ENCODE measurements around the gene TMEM52. TPM values are rescaled to one million over a fixed set of nuclear protein-coding genes. Genes with fewer than 3 reads are reported as not detected.
A peak's percentile ranks its signal among the peaks of the same experiment; 100 is the strongest.

The TMEM52 gene
- polyA plus RNA-seq, 3 donors: 1.1 to 1.4 (median 1.2) TPM

DNA sequence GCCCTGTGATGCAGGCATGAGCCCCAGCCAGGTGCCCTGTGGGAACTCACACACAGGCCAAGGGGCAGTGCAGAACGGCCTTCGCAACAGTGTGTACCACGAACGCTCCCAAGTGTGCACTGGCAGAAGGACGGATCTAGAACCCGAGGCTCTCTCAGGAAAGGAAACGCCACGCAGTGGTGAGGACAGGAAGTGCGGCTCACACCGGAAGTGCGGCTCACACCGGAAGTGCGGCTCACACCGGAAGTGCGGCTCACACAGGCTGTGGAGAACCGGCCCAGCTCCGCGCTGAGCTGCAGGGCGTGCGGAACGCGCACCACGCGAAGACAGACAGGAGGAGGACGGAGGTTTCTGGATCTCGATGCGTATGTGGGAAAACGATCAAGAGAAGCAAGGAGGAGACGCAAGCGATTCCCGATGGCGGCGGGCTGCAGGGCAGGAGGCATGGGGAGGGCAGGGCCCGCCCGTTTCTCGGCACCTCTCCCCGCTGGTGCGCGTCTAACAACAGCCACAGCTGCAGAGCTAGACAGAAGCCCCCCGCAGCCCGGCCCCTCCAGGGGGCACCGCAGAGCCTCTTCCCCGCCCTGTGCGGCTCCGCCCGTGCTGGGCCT lies 35.9 kb upstream of the TMEM52 start:
- no peak for DNase-seq (ENCODE audit: extremely low read depth in 1 of 11, low read depth in 9 of 11, low spot score in 4 of 11)

GRCh38 chr1:1954015-1954414 lies 34.9 kb upstream of the TMEM52 start:
- DNase-seq (ENCODE audit: extremely low read depth in 1 of 11, low read depth in 9 of 11, low spot score in 4 of 11): no peak

DNA sequence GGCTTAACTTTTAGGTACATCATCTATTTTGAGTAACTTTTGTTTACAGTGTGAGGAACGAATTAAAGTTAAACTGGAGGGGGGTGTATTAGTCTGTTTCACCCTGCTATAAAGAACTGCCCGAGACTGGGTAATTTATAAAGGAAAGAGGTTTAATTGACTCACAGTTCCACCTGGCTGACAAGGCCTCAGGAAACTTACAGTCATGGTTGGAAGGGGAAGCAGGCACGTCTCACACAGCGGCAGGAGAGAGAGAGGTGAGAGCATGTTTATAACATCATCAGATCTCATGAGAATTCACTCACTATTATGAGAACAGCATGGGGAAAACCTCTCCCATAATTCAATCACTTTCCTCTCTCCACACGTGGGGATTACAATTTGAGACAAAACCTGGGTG lies 31.9 kb upstream of the TMEM52 start:
- DNase-seq (ENCODE audit: extremely low read depth in 1 of 11, low read depth in 9 of 11, low spot score in 4 of 11): no peak

GRCh38 chr1:1948783-1949182 lies 29.7 kb upstream of the TMEM52 start:
- DNase-seq (ENCODE audit: extremely low read depth in 1 of 11, low read depth in 9 of 11, low spot score in 4 of 11): no peak

DNA sequence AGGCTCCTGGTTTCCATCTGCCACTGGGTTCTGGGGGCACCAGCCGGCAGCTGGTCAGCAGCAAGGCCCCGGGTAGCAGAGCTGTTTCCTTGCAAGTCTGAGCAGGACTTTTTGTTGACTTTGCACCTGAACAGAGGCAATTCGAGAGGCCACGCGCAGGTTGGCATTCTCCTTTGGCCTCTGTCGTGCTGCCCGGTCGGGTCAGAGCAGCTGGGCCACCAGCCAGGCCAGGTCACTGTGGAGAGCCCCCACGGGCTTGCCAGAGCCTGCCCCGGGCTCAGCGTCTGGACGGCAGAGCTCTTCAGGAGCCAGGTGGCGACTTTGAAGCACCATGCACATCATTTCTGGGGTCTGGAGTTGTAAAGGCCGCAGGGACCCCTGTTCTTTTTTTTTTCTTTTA lies 28.4 kb upstream of the TMEM52 start:
- DNase-seq (ENCODE audit: extremely low read depth in 1 of 11, low read depth in 9 of 11, low spot score in 4 of 11): no peak

DNA sequence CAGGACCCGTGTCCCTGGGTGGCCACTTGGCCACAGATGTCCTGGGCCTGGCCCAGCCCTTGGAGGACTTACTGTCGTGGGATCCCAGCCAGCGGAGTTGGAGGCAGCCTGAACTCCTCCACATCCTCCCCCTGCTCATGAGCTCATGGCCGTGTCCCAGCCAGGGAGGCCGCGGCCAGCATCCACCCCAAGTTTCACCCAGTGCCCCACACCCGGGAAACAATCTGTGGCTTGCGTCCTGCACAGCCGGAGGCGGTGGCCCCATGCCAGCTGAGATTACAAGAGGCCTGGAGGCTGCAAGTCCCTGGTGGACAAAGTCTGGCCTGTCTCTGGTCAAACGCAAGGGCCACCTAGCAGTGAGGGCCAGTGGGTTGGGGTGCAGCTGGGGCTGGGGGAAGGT lies 27.5 kb upstream of the TMEM52 start:
- DNase-seq (ENCODE audit: extremely low read depth in 1 of 11, low read depth in 9 of 11, low spot score in 4 of 11): no peak

- no peak for DNase-seq (ENCODE audit: extremely low read depth in 1 of 11, low read depth in 9 of 11, low spot score in 4 of 11)
These were observed 26.8 kb upstream of the TMEM52 start for GRCh38 chr1:1945782-1946393.

DNA sequence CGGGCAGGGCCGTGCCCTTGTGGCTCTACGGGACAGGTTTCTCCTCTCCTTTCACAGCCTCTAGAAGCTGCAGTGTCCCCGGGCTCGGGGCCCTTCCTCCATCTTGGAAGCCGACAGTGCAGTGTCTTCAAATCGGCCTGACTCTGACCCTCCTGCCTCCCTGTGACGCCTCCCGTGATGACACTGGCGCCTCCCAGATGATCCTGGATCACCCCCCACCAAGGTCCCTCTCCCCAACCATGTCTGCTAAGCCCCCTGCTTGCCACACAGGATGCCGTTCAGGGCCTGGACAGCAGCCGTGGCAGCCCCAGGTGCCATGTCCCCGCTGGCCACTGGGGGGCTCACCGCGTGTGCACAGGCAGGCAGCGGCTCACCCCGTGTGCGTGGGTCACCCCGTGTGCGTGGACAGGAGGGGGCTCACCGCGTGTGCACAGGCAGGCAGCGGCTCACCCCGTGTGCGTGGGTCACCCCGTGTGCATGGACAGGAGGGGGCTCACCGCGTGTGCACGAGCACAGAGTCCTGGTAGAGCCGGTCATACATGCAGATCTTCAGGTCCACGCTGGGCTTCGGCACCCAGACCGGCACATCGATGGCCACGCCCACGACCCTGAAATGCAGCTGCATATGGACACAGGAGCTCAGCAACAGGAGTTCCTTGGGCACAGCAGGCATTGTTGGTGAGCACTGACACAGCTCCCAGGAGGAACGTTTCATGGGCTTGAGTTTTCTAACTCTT lies 24.9 kb upstream of the TMEM52 start:
- DNase-seq (ENCODE audit: extremely low read depth in 1 of 11, low read depth in 9 of 11, low spot score in 4 of 11): peak in 1 of 11 donors; percentile 12

DNA sequence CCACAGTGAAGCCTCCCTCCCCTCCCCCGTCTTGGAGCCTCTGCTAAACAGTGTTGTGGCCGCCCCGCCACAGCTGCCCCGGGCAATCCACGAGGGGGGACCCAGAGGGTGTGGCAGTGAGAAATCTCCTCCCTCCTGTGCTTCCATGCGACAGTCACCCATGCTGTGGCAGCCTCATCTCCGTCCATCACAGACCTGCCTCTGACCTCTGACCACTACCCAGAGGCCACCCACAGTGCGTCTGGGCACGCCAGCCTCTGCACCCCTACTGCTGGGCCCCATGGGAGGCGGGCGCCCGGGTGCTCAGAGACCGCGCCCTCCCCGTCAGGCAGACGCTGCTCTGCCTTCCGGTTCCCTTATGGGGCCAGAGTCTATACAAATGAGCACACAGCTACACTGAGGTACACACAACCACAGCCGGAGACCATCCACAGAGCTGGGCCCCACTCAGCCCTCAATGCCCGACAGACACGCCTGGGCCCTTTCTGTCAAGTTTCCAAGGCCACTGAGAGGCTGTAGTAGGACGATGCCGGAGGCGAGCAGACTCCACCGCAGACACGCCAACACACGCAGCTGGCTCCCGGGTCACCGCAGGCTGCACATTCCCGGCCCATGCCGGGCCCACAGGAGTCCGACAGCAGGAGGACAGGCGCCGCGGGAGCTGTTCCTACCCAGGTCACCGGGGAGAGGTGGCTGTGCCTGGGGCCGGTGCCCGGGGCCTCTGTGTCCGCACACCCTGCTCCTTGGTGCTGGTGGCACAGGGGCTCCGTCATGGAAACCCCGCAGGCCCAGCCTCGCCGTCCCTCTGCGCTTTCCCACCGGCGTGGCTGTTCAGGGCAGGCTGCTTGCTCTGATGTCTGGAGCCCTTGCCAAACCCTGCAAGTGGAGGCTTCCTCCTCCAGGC lies 23.9 kb upstream of the TMEM52 start:
- DNase-seq (ENCODE audit: extremely low read depth in 1 of 11, low read depth in 9 of 11, low spot score in 4 of 11): no peak

DNA sequence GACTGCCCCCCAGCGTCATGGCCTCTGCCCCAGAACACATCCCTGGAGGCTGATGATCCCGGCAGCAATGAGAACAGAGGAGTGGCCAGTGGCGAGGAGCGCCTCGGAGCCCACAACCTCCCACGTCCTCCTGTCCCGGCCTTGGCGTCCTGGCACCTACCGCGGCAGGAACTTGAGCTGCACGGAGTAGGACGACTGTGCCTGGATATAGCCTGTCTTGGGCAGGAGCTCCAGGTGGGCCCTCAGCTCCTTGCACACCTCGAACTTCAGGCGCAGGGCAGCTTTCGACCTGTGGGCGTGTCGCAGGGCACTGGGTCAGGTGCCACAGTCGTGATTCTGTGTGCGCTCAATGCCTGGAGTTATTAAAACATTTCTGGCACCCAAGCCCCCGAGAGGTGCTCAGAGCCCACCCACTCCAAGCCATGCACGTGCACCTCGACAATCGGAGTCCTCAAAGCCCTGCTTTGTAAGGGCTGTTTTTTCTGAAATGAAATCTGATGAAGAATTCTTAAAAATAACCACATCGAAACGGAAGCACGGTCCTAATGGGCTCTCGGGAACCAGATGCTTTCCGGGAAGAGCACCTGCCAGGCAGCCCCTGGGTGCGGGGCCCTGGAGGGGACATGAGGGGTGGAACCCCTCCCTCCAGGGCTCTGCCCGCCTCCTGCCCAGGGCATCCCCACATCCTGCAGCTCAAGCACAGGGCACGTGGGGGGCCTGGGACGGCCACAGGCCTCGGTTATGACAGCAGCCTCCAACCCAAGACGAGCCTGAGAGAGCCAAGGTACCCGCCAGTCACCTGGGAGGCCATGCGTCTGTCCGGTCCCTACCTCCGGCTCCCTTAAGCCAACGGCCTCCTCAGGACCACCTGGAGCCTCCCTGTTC lies 23.0 kb upstream of the TMEM52 start:
- DNase-seq (ENCODE audit: extremely low read depth in 1 of 11, low read depth in 9 of 11, low spot score in 4 of 11): no peak

- no peak for DNase-seq (ENCODE audit: extremely low read depth in 1 of 11, low read depth in 9 of 11, low spot score in 4 of 11)
These were observed 22.2 kb upstream of the TMEM52 start for GRCh38 chr1:1941211-1941841.

DNA sequence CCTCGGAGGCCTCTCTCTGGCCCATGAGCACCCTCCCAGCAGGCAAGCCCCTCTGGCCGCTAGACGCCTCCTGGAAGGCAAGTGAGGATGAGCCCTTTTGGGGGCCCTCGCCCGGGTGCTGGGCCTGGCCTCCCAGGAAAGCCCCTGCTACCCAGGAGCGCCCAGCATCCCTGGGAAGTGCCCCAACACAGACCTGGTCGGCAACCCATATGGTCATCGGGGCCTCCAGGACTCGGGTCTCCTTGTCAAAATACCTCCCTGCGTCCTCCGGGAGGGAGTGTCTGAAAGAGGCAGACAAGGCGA lies 21.0 kb upstream of the TMEM52 start:
- no peak for DNase-seq (ENCODE audit: extremely low read depth in 1 of 11, low read depth in 9 of 11, low spot score in 4 of 11)

DNA sequence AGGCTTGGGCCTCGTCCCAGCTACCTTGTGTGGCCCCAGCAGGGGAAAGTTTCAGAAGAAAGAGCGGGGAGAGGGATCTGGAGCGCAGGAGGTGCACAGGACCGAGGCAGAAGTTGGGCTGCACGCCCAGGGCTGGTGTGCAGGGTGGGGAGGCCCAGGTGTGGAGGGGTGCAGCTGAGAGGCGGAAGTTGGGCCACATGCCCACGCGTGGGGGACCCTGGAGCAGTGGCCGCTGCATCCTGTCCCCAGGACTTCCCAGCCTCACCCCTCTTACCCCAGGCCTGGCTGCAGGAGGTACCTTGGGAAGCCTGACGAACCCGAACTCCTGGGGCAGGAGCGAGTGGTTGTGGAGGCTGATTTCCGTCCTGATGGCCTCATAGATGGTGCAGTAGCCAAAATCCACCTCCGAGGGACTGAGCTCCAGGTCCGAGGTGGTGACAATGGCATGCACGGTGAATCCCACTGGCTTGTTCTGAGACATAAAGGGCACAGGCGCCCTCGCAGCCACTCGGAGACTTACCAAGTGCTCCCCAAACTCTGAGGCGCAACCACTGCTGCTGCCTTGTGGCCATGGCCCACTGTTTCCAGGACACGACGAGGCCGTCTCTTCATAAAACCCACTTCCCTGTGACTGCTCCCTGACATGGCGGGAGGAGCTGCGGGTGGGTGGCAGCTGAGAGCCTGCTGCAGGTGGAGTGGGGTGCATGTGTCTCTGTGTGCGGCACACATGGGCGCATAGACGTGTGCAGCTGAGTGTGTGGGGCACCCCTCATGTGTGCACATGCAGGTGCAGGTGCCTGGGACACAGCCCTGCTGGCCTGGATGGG lies 20.4 kb upstream of the TMEM52 start:
- no peak for DNase-seq (ENCODE audit: extremely low read depth in 1 of 11, low read depth in 9 of 11, low spot score in 4 of 11)

- no peak for DNase-seq (ENCODE audit: extremely low read depth in 1 of 11, low read depth in 9 of 11, low spot score in 4 of 11)
These were observed 19.7 kb upstream of the TMEM52 start for GRCh38 chr1:1938613-1939295.

DNA sequence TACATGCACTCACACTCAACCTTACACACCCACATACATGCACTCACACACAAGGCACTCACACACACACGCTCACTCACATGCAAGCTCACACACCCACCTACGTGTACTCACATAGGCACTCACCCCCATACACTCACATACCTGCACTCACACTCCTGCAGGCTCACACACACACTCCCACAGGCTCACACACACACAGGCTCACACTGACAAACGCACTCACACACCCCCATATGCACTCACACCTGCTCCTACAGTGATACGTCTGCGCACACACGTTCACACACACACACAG lies 19.1 kb upstream of the TMEM52 start:
- no peak for DNase-seq (ENCODE audit: extremely low read depth in 1 of 11, low read depth in 9 of 11, low spot score in 4 of 11)

- DNase-seq (ENCODE audit: extremely low read depth in 1 of 11, low read depth in 9 of 11, low spot score in 4 of 11): no peak
These were observed 18.6 kb upstream of the TMEM52 start for GRCh38 chr1:1937549-1938275.

GRCh38 chr1:1937061-1937460 lies 18.0 kb upstream of the TMEM52 start:
- DNase-seq (ENCODE audit: extremely low read depth in 1 of 11, low read depth in 9 of 11, low spot score in 4 of 11): no peak

All from renal cortex interstitium (tissue), 11 donors.